ENCODE results near the gene ST8SIA5.

The ST8SIA5 gene

DNA sequence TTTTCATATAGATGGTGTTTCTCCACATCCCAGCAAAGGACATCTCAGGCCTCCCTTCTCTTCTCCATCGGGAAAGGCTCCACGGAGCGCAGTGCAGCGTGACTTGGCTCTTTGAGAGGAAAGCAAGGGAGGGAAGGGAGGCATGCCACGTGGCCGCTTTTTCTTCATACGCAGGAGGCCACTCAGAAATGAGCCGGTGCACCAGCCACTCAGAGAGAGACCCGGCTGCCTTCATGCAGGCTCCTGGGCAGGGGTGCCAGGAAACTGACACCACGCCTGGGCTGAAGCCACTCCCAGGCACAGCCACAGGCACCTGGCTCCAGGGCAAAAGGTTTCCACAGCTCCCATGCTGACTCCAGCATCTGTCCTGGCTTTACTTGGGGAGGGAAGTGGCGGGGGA is 88.7 kb downstream of the ST8SIA5 start:
- DNase-seq (ENCODE audit: low read depth), result no peak

DNA sequence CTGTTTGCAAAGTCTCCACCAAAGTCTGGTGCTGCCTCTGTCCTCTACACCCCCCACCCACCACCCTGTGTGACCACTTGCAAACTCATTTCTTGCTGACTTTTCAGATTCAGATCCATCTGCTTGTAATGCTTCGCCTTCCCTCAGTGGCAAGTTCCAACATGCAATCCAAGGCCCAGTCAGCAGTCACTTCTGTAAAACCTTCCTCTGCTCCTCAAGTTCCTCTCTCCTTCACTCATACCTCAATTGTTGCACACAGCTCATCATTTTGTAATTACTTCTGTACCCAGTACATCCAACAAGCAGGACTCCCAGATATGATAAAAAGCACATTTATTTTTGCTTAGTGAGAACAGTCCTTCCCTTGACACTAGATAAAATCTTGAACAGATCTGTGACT is 93.3 kb downstream of the ST8SIA5 start:
- no peak for DNase-seq (ENCODE audit: low read depth)

DNA sequence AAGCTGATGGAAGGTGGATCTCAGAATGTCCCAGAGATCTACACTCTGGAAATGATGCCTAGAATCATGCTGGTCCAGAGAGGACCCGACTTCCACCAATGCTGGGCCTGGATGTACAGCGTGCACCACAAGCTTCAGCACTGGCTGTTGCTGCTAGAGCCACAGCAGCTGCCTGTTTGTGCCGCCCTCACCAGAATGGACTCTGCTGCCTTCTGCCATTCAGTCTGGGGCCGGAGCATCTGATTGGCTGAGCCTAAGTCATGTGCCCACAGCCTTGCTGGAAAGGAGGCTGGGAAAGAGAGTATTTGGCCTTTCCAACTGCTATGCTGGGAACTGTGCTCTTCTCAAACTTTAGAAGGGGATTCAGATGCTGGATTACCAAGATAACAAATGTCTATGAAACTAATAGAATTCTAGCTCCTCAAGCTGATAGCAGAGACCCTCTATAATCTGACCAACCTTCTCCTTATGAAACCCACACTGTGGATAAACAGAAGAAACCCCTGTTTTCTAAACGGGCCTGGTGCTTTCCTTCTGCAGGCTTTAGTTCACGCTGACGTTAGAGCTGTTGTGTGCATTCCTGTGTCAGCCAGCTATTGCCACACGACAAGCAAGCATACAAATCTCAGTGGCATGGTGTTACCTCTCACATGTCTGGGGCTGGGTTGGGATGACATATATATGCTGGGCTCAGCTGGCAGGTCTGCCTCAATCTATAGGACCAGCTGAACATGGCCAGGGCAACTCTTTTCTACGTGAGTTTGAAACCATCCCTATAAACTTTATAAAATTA is 95.7 kb downstream of the ST8SIA5 start:
- DNase-seq (ENCODE audit: low read depth), result no peak

DNA sequence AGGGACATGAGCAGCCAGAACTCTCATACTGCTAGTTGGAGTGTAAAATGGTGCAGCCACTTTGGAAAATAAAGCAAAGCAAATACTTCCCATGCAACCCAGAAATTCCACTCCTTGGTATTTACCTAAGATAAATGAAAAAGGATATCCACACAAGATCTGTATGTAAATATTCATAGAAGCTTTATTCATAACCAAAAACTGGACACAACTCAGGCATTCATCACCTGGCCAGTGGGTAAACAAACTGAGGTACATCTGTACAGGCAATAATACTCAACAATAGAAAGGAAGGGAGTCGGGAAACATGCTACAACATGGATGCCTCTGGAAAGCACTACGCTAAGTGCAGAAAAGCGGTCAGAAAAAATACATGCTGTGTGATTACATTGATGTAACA is 97.4 kb downstream of the ST8SIA5 start:
- no peak for DNase-seq (ENCODE audit: low read depth)

DNA sequence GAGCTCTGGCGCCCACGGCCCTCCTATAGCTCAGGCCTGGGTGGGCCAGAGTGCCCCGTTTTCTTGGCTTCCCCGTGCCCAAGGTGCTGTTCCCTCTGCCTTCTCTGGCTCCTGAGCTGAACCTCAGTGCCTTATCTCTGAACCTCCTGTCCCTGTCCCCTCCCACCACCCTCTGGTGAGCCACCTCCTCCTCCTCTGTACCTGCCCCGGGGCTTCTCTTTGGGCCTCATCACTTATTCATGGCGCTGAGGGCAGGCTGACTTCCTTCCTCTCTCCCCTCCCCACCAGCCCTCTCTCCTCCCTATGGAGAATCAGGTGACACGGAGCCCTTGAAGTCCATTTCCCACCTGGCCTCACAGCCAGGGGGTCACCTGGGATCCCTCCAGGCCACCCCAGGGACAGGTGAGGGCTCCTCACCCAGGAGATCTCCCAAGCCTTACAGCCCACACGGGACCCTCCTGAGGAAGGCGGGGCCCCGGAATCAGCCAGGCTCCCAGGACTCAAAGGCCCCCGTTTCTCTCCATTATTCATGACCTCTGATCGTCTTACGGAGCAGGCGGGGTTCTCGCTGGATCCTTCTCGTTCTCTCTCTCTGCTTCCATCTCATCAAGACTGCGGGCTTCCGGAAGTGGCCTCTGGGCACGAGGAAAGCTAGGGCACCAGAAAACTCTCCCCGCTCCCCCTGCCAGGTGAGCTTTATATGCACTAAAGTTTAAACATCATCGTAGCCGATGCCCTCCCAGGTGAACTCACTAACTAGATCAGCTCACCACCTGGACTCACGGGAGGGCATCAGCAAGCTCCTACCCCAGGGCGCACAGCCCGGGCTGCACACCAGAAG is 99.5 kb downstream of the ST8SIA5 start, which contains the start of gene LOXHD1:
LOXHD1 (minus strand) TSS at position 106 of the 841 bp plus-strand sequence. CDS start 187 bp downstream, outside the sequence.
- DNase-seq (ENCODE audit: low read depth), result no peak

DNA sequence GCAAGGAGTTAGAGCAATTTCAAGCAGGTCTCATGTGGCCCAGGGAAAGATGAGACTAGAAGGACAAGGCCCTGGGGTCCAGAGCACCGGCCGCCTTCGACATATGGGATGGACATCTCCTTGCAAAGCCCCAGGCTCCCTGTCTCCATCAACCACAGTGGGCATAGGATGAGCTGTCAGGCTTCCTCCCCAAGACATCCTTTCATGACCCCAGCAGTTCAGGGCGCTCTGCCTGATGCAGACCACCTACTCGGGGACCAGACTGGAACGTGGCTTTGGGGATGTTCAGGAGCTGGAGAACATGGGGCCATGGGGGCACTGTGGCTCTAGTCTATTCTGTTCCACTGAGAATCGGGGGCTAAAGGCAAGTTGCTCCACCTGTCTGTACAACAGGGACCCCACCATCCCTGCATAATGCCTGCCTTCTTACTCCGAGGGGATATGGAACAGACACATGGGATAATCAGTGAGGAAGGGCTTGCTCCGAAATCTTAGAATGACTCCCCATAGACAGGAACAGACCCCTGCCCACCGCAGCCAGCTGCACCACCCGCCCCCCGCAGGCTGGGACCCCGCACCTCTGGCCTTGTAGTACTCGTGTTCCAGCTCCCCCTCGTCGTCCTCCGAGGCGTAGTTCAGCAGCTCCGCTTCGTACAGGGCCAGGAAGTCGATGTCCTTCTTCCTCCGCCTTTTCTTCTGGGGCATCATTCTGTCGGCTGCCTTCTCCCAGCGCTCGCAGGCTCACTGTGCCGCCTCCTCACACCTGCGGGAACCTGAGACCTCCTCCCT is 100.3 kb downstream of the ST8SIA5 start:
- no peak for DNase-seq (ENCODE audit: low read depth)

DNA sequence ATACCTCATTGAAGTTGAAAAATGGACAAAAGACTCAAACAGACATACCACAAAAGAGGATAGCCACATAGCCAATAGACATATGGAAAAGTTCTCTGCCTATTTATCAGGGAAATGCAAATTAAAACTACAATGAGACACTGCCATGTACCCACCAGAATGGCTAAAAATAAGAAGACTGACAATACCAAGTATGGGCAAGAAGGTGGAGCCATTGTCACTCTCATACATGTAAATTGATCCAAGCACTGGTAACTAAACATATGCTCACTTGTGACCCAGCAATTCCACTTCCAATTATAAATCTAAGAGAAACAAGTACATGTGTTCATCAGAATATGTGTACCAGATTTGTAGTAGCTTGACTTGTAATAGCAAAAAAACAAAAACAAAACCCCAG is 104.5 kb downstream of the ST8SIA5 start:
- DNase-seq (ENCODE audit: low read depth), result no peak

DNA sequence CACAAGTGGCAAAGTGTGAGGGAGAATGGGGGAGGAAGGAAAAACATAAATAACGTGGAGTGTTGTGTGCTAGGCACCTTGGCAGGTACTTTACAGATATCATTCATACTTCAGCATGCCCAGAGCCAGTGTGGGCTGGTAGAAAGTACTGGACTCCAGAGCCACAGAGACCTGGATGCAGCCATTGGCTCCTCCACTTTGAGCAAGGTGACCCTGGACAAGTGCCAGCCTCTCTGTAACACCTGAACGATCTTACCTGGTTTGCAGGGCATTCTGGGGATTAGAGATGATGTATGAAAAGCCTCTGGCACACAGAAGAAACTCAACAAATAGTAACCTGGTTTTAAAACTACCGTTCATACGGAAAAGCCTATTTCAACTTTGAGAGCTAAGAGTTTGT is 106.2 kb downstream of the ST8SIA5 start:
- DNase-seq (ENCODE audit: low read depth), result no peak

DNA sequence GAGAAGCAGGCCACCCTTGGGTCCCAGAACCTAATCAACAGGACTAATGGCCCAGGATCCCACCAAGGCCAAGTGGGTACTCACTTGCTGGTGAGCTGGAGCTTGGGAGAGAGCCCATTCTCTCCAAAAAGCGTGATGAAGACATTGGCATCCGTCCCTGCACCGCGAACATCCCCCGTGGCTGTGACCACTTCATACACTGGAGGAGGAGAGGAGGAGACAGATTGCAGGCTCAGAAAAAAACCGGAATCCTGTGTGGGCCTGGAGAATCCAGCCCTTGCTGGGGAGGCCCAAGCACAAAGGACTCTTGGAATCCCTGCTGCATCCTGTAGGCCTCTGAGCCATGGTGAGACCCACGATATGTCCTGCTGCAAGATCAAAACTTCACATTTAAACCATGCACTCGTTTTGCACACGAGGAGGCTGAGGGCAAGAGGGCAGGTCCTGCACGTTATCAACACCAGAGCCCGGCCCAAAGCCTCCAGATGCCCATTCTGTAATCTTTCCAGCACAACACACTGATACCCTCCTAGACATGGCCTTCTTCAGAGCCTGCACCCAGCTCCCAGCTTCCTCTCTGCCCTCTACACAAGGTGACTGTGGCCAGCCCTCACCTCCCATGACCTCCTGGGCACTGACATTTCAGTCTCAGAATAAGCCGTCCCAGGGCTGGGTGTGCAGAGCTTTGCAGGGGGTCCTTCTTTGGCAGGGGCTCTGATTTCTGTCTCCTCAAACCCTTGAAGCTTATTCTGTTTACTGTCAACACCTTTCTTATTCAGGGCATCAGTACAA is 107.6 kb downstream of the ST8SIA5 start:
- DNase-seq (ENCODE audit: low read depth), result no peak

DNA sequence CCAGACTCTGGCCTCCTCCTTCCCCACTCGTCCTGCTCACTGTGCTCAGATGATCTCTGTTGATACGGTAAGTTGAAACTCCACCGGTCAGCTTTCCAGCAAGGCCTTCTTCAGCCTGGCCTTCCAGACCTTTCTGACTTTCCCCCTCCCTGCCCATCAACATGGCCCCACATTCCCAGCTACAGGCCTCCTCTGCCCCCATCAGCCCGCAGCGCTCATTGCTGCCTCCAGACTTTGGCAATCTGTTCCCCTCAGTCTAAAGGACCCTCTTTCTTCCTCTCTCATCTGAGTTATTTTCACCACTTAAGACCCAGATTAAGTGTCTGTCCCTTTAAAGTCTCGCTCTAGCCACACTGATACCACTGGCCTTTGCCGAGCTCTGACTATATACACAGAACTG is 110.4 kb downstream of the ST8SIA5 start:
- DNase-seq (ENCODE audit: low read depth), result no peak

DNA sequence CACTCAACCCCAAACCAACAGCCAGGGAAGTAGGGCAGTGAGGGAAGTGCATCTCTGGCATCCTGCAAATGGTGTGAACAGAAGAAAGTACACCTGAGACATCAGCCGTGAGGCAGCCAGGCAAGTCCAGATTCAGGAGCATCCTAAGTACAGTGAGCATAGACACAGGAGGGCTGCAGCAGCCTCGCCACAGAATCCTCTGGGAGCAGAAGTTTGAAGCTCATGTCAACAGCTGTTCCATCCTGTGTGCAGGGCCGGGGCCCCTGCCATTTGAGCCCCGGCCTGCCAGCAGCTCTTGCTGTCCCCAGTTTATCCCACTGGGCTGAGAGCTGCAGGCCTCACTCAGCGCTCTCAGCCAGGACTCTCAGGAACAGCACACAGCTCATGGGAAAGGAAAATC is 114.3 kb downstream of the ST8SIA5 start:
- no peak for DNase-seq (ENCODE audit: low read depth)

DNA sequence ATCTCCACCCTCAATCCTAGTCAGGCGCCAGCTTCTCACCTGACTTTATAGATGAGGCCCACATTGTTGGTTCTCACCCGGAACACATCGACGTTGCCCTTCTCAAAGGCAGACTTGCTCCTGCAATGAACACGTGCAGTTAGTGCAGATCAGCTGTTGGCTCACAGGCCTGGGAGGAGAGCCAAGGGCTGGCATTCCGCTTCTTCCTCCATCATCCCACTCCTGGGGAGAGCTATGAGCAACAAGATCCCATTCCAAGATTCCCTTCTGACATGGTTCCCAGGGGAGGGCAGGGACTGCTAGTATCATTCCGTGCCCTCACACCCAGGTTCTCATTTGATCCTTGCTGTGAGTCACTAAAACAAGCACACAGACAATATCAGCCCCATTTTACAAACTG is 114.9 kb downstream of the ST8SIA5 start:
- no peak for DNase-seq (ENCODE audit: low read depth)

DNA sequence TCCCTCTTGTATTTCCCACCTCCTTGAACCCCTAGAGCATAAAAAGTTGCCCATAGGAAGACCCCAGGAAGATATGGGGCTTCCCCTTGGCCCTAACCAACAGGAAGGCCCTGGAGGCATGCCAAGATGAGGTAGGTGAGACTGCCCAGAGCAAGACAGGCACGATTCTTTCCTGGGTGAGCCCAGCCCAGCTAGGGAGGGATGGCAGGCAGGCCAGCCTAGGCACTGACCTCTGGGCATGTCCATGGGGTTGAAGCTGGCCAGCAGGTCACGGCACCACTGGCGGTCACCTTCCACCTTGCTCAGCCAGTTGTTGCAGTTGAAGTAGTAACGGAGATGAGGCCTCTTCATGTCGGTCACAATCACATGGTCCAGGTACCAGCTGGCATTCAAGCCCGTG is 117.5 kb downstream of the ST8SIA5 start:
- no peak for DNase-seq (ENCODE audit: low read depth)

DNA sequence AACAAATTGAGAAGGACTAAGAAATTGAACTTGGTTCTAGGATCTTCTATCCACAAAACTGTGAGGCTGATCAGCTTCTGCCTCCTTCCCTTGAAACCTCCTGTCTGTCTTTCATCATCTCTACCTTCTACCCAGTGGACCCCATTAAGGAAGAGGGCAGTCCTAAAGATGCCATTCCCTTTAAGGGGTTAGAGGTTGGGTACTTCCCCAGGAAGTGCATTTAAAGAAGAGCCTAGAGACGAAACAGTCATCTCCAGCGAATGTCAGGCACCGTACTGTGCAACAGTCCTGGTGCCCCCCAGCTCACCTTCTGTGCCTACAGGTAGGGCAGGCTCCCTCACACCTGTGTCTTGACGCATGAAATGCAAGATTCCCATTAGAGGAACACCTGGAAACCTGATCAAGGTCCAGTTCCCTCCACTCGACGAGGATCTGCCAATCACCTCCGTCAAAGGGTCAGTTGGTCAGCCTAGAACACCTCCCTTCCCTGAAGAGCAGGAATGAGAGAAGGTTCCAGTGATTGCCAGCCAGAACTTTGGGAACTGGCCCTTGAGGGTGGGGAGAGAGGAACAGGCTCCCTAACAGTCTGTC is 120.7 kb downstream of the ST8SIA5 start:
- no peak for DNase-seq (ENCODE audit: low read depth)

DNA sequence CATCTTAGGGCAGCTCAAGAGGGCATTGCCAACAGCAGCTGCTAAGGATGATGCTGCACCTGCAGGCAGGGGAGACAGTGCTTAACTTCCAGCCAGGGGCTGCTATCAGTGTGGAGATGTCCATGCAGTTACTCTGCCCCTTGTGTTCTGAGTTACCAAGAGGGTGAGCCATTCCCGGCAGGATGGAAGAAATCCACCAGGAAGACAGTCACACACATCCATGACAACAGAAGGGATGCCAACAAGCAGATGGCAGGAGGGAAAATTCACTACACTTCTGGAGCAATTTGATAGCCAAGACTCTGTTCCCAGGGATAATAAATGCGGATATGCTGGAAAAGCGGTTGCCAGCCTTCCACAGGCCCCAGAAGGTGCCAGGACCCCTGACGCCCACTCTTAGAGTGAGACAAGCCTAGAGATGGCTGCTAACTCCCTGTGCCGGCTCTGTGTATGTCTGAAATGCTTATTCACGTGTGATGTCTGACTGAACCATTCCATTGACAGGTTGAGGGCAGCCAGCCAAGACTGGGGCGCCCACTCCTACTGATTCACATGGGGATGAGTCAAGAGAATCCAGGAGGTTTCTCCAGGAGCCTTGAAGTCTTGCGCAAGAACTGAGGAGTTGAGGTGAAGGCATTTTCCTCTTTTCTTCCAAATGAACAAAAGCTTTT is 124.3 kb downstream of the ST8SIA5 start:
- no peak for DNase-seq (ENCODE audit: low read depth)

DNA sequence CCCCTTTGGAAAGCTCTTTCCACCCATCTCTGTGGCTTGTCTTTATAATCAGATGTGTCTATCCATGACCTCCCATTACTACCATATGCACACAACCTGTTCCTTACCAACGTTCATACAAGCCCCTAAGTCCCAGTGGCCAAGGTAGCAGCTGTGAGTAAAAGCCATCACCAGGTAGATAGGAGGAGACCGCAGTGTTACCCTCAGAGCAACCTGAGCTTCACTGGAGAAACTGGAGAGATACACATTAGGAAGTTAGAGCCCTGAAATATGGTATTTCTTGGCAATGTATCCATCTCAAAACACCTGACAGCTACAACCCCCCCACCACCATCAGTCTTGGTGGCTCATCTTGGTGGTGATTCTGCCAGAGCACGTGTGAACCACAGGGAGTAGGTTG is 125.9 kb downstream of the ST8SIA5 start:
- no peak for DNase-seq (ENCODE audit: low read depth)

DNA sequence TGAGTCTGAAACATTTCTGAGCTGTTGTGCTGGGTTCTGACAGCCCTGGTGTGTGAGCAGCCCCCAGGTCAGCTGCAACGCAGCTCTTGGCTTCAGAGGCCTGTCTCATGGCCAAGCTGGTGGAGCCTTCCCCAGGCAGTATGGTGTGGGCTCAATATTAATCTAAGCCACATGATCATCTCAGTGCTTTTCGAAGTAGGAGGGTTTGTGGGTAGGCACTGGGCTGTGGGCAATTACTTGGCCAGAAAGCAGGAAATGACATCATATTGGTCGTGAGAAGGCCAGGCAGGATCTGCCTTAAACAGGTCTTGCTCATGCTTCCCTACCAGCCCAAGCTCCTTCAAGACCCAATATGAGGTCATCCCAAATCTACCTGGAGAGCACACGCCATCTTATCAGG is 126.7 kb downstream of the ST8SIA5 start:
- no peak for DNase-seq (ENCODE audit: low read depth)

DNA sequence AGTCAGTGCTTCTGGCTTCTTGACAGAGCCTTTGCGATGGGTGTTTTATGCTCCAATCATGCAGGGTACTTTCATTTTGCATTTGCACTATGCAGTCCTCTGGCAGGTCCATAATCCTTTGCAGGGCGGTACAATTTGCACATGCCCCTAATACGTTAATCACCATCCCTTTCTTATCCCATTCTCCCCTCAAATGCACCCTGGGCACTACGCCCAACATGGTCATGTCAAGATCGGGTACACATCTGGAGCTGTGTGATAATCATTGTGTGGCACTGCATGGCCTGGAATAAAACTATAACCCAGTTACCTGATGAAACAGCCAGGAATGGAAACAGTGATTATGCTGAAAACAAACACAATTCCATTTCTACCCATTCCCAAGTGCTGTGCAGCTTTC is 127.5 kb downstream of the ST8SIA5 start:
- DNase-seq (ENCODE audit: low read depth), result no peak

DNA sequence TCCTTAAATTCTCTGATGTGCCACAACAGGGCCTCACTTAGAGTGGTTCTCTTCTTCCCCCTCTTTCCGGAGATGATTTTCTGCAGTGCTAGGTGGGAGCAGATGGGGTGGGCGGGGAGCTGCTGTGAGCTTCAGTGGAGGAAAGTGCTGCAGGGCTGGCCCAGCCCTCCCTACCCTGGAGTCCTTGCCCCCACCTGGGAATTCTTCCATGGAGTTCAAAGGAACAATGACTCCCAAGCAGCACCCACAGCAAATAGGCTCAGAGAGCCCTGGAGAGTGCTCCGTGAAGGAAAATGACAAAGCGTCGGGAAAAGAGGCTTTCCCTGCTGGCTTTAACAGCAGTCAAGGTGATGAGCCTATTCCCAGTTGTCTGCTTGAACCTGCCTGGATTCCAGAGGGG is 128.6 kb downstream of the ST8SIA5 start:
- no peak for DNase-seq (ENCODE audit: low read depth)

DNA sequence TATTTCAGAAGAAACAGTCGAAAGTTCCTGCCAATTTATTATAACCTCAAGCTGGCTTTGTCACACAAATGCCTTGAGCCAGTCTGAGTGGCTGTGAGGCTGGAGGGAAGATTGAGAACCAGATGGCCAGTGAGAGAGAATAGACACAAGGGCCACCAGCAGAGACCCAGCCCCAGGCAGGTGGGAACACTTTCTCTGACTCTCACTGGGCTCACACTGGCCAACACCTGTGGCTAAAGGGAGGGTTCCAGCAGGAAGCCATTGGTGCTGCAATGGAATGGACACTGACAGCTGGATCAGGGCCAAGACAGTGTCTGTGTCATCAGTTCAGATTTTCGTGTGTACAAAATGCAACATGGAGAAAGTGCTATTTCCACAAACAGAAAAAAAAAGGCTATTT is 129.7 kb downstream of the ST8SIA5 start:
- DNase-seq (ENCODE audit: low read depth), result no peak

DNA sequence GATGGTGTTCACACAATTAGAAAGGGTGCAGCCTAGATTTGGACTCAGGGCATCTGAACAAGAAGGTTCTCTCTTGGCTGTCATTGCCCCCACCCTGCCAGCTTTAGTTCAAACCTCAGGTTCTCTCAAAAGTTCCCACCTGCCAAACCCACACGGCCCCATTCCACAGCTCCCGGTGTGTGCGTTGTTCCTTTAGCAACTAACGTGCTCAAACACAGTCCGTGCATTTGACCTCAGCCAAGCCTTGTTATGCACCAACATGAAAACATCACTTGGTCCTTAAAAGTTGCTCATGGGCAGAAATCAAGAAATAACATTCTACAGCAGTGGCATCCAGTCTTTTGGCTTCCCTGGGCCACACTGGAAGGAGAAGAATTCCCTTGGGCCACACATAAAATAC is 131.8 kb downstream of the ST8SIA5 start:
- no peak for DNase-seq (ENCODE audit: low read depth)

Measured in activated T-cell treated with anti-CD3 and anti-CD28 coated beads for 24 hours (primary cell).